ENCODE data around the gene GFER.

Gene GFER

DNA sequence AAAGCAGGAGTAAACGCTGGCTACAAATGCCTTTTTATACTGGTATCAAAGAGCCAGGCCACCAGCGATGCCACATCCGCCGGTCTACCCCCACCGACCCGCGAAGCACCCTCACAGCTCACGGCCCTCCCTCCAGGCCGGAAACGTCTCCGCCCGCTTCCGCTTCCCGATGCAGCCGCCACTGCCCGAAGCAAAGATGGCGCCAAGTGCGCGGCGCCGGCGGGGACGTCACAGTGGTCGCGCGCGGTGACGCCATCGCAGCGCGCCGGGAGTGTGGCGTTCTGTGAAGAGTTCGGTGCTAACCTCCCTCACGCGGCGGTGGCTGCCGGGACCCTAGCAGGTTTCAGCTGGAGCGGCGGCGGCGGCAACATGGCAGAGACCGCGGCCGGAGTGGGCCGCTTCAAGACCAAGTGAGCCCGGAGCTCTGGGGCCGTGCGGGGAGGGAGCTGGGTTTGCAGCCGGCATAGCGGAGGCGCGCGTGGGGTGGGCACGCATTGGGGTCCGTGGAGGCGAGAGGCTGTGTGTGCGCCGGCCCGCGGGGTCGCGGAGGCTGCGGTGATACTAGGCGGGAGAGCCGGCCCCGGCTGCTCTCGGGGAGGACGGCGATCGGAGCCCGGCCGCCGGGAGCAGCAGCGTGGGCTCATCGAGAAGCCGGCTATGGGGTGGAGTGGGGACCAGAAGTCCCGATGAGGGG lies 12.1 kb upstream of the GFER start, which contains the start of gene TBL3:
Gene TBL3 (plus strand): TSS at position 258 of the 694 bp plus-strand sequence. CDS start 112 bp downstream, at position 370.
- no peaks in the 10 kb centered on the region for H3K9me3 ChIP-seq (ENCODE audit: control insufficient read depth, insufficient read depth, low read length)
- no peaks in the 10 kb centered on the region for H3K27me3 ChIP-seq (ENCODE audit: control insufficient read depth, insufficient read depth, low read length)
- peaks cover 30% of the 10 kb centered on the region for H3K36me3 ChIP-seq (ENCODE audit: control insufficient read depth, insufficient read depth, low read length)
- no peaks in the 10 kb centered on the region for H3K4me1 ChIP-seq (ENCODE audit: control insufficient read depth, insufficient read depth, low read length)
- peak within 1 kb of the TSS; percentile 89 for H3K9ac ChIP-seq (ENCODE audit: low read depth, low read length)
- peak within 1 kb of the TSS; percentile 97 for H3K4me3 ChIP-seq (ENCODE audit: low read depth, low read length)

DNA sequence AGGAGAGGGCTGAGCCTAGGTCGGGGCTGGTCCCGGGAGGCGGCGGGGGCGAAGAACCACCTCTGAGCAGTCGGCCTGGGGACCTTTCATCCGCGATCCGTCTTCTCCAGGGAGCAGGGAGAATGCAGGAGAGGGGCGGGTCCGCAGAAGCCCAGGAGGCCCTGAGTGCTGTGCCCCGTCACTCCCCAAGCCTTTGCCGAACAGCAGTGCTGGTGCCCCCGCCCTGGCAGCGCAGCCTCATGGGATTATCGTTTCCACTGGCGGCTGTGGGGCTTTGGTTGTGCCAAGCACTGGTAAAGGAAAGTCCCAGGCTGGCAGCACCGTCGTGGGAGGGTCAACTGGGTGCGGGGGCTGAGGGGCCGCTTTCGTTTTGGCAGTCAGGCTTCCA lies 11.5 kb upstream of the GFER start:
- Histone ChIP-seq H3K9me3 (ENCODE audit: control insufficient read depth, insufficient read depth, low read length) (no peaks in the 10 kb centered on the region), H3K9ac (ENCODE audit: low read depth, low read length) (peak overlapping the region; percentile 70), H3K4me3 (ENCODE audit: low read depth, low read length) (peak overlapping the region; percentile 97), H3K36me3 (ENCODE audit: control insufficient read depth, insufficient read depth, low read length) (peaks cover 33% of the 10 kb centered on the region), H3K27me3 (ENCODE audit: control insufficient read depth, insufficient read depth, low read length) (no peaks in the 10 kb centered on the region), H3K4me1 (ENCODE audit: control insufficient read depth, insufficient read depth, low read length) (no peaks in the 10 kb centered on the region)

DNA sequence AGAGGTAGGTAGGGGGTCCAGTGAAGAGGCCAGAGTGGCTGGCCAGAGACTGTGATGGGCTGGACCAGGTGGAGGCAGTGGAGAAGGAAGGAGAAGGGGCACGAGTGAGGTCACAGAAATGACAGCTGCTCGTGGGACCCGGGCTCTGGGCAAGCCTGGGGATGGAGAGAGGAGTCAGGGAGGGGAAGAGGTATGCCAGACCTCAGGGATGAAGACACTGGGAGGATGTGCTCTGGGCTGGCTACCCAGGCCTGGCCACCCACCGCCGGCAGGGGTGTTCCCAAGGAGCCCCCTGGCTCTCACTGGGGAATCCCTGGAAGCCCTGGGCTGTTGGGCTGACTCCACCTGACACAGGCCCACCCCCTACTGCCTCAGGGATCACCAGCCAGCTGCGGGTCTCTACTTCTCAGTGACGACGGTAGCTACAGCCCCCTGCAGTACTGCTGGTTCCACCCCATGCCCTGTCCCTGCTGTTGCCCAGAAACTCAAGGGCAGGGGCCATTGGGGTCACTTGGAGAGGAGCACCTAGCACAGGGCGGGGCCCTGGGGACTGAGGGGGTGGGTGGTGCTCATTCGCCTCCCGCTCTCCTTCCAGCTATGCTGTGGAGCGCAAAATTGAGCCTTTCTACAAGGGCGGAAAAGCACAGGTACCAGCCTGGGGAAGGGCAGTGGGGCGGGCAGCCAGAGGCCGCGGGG lies 10.4 kb upstream of the GFER start:
- H3K27me3 ChIP-seq (ENCODE audit: control insufficient read depth, insufficient read depth, low read length), result no peaks in the 10 kb centered on the region
- H3K36me3 ChIP-seq (ENCODE audit: control insufficient read depth, insufficient read depth, low read length), result peaks cover 43% of the 10 kb centered on the region
- H3K4me3 ChIP-seq (ENCODE audit: low read depth, low read length), result no peak overlapping the region
- no peaks in the 10 kb centered on the region for H3K9me3 ChIP-seq (ENCODE audit: control insufficient read depth, insufficient read depth, low read length)
- H3K4me1 ChIP-seq (ENCODE audit: control insufficient read depth, insufficient read depth, low read length), result no peaks in the 10 kb centered on the region
- H3K9ac ChIP-seq (ENCODE audit: low read depth, low read length), result no peak overlapping the region

DNA sequence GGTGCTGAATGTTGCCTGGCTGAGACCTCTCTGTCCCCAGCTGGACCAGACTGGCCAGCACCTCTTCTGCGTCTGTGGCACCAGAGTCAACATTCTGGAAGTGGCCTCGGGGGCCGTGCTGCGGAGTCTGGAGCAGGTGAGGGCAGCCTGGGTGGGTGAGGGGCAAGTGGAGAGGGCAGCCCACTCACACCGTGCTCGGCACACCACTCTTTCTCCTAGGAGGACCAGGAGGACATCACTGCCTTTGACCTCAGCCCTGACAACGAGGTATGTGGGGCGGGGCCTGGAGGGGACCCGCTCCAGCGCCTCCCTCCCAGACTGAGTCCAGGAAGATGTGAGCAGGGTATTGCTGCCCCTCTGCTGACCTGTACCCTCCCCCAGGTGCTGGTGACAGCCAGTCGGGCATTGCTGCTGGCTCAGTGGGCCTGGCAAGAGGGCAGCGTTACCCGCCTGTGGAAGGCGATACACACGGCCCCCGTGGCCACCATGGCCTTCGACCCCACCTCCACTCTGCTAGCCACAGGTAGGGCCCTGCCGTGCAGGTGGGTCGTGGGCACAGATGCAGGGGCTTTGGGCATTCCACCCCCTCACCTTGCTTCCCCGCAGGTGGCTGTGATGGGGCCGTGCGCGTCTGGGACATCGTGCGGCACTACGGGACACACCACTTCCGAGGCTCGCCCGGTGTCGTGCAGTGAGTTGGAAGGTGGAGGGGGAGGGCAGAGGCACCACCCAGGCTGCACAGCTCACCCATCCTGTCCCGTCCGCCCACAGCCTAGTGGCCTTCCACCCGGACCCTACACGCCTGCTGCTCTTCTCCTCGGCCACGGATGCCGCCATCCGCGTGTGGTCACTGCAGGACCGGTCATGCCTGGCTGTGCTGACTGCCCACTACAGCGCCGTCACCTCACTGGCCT lies 9.6 kb upstream of the GFER start:
- H3K9ac ChIP-seq (ENCODE audit: low read depth, low read length), result no peak overlapping the region
- H3K4me3 ChIP-seq (ENCODE audit: low read depth, low read length), result no peak overlapping the region
- no peaks in the 10 kb centered on the region for H3K27me3 ChIP-seq (ENCODE audit: control insufficient read depth, insufficient read depth, low read length)
- H3K4me1 ChIP-seq (ENCODE audit: control insufficient read depth, insufficient read depth, low read length), result no peaks in the 10 kb centered on the region
- no peaks in the 10 kb centered on the region for H3K9me3 ChIP-seq (ENCODE audit: control insufficient read depth, insufficient read depth, low read length)
- peaks cover 43% of the 10 kb centered on the region for H3K36me3 ChIP-seq (ENCODE audit: control insufficient read depth, insufficient read depth, low read length)

DNA sequence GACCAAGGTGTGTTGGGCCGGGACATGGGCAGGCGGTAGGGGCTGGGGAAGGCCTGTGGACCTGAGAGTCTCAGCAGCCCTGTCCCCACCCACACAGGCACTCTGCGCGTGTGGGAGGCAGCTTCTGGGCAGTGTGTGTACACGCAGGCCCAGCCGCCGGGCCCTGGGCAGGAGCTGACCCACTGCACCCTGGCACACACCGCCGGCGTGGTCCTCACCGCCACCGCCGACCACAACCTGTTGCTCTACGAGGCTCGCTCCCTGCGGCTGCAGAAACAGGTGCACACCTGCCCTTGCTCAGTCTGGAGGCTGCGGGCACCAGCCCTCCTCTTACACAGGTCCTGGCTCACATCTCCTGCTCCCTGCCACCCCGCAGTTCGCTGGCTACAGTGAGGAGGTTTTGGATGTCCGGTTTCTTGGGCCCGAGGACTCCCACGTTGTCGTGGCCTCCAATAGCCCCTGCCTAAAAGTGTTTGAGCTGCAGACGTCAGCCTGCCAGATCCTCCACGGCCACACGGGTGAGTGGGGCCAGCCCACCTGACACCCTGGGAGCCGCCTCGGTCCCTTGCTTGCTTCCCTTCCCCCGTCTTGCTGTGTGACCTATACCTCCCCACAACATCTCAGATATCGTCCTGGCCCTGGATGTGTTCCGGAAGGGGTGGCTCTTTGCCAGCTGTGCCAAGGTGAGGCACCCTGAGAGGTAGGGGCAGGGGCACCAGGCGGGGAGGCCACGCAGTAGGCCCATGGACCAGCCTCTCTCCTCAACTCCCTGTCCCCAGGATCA lies 8.4 kb upstream of the GFER start:
- Histone ChIP-seq H3K9ac (ENCODE audit: low read depth, low read length) (no peak overlapping the region), H3K4me3 (ENCODE audit: low read depth, low read length) (no peak overlapping the region), H3K4me1 (ENCODE audit: control insufficient read depth, insufficient read depth, low read length) (no peaks in the 10 kb centered on the region), H3K9me3 (ENCODE audit: control insufficient read depth, insufficient read depth, low read length) (no peaks in the 10 kb centered on the region), H3K27me3 (ENCODE audit: control insufficient read depth, insufficient read depth, low read length) (peaks cover 11% of the 10 kb centered on the region), H3K36me3 (ENCODE audit: control insufficient read depth, insufficient read depth, low read length) (peaks cover 43% of the 10 kb centered on the region)

DNA sequence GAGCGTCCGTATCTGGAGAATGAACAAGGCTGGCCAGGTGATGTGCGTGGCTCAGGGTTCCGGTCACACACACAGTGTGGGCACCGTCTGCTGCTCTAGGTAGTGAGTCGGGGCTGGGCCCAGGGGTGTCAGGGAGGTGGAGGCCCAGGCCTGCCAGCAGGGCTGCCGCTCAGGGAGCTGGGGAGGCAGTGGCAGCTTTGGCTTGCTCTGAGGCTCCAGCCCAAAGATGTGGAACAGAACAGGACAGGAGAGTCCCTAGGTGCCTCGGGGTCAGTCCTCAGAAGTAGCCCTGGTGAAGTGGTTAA lies 7.8 kb upstream of the GFER start:
- H3K9ac ChIP-seq (ENCODE audit: low read depth, low read length), result no peak overlapping the region
- H3K4me3 ChIP-seq (ENCODE audit: low read depth, low read length), result no peak overlapping the region
- H3K27me3 ChIP-seq (ENCODE audit: control insufficient read depth, insufficient read depth, low read length), result peaks cover 17% of the 10 kb centered on the region
- H3K36me3 ChIP-seq (ENCODE audit: control insufficient read depth, insufficient read depth, low read length), result peaks cover 43% of the 10 kb centered on the region
- H3K4me1 ChIP-seq (ENCODE audit: control insufficient read depth, insufficient read depth, low read length), result no peaks in the 10 kb centered on the region
- H3K9me3 ChIP-seq (ENCODE audit: control insufficient read depth, insufficient read depth, low read length), result no peaks in the 10 kb centered on the region

DNA sequence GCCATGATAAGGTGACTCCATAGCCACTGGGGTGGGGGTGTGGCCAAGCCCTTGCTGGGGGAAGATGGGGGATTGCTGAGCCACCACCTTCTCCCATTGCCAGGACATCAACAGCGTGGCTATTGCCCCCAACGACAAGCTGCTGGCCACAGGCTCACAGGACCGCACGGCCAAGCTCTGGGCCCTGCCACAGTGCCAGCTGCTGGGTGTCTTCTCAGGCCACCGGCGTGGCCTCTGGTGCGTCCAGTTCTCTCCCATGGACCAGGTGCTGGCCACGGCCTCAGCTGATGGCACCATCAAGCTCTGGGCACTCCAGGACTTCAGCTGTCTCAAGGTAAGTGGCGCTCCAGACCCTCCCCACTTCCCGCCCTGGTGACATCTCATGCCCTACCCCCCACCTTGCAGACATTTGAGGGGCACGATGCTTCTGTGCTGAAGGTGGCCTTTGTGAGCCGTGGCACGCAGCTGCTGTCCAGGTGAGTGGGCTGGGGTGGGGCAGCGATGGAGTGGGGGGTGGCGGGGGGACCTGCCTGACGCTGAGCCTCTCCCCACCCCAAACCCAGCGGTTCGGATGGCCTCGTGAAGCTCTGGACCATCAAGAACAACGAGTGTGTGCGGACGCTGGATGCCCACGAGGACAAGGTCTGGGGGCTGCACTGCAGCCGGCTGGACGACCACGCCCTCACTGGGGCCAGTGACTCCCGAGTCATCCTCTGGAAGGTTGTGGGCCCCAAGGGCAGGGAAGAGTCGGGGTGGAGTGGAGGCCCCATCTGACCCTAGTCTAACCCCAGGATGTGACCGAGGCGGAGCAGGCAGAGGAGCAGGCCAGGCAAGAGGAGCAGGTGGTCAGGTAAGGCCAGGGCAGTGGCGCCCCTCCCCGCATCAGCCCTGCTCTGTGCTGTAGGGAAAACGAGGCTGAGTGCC lies 6.8 kb upstream of the GFER start:
- Histone ChIP-seq H3K9me3 (ENCODE audit: control insufficient read depth, insufficient read depth, low read length) (no peaks in the 10 kb centered on the region), H3K9ac (ENCODE audit: low read depth, low read length) (no peak overlapping the region), H3K4me1 (ENCODE audit: control insufficient read depth, insufficient read depth, low read length) (no peaks in the 10 kb centered on the region), H3K4me3 (ENCODE audit: low read depth, low read length) (no peak overlapping the region), H3K27me3 (ENCODE audit: control insufficient read depth, insufficient read depth, low read length) (peaks cover 27% of the 10 kb centered on the region), H3K36me3 (ENCODE audit: control insufficient read depth, insufficient read depth, low read length) (peaks cover 43% of the 10 kb centered on the region)

DNA sequence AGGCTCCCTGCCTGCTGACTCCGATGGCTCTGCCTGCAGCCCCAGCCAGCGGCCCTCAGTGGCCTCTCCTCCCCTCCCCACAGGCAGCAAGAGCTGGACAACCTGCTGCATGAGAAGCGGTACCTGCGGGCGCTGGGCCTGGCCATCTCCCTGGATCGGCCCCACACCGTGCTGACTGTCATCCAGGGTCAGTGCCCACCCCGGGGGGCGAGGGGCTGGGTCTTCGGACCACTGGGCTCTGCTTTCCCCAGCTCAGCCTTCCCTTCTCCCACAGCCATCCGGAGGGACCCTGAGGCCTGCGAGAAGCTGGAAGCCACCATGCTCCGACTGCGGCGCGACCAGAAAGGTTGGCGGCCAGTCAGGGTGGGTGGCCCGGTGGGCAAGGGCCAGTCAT lies 6.1 kb upstream of the GFER start:
- no peaks in the 10 kb centered on the region for H3K9me3 ChIP-seq (ENCODE audit: control insufficient read depth, insufficient read depth, low read length)
- no peaks in the 10 kb centered on the region for H3K4me1 ChIP-seq (ENCODE audit: control insufficient read depth, insufficient read depth, low read length)
- H3K27me3 ChIP-seq (ENCODE audit: control insufficient read depth, insufficient read depth, low read length), result peaks cover 34% of the 10 kb centered on the region
- H3K9ac ChIP-seq (ENCODE audit: low read depth, low read length), result no peak overlapping the region
- H3K36me3 ChIP-seq (ENCODE audit: control insufficient read depth, insufficient read depth, low read length), result peaks cover 43% of the 10 kb centered on the region
- no peak overlapping the region for H3K4me3 ChIP-seq (ENCODE audit: low read depth, low read length)

DNA sequence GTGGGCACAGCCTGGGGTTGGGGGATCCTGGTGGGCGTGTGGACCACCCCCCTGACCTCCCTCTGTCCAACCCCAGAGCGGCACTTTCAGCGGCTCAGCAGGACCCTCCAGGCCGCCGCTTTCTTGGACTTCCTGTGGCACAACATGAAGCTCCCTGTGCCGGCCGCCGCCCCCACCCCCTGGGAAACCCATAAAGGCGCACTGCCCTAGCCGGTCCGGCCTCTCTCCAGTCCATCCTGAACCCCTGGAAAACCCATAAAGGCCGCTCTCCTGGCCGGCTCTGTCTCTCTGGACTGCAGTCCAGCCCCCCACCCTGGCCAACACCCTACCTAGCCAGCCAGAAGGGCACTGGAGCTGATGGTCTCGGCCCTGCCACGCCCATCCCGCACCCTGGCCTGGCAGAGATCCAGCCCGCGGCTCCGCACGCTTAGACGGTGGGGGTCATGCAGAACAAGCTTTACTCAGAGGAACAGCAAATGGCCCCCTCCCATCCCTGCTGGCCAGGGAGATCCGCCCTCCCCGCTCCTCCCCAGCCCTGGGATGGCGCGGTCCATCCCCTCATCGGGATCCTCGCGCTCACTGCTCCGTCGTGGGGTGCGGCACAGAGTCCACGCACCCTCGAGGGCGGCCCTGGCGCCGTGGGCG lies 5.4 kb upstream of the GFER start:
- H3K4me3 ChIP-seq (ENCODE audit: low read depth, low read length), result peak overlapping the region; percentile 54
- peaks cover 4% of the 10 kb centered on the region for H3K4me1 ChIP-seq (ENCODE audit: control insufficient read depth, insufficient read depth, low read length)
- no peak overlapping the region for H3K9ac ChIP-seq (ENCODE audit: low read depth, low read length)
- H3K36me3 ChIP-seq (ENCODE audit: control insufficient read depth, insufficient read depth, low read length), result peaks cover 43% of the 10 kb centered on the region
- no peaks in the 10 kb centered on the region for H3K9me3 ChIP-seq (ENCODE audit: control insufficient read depth, insufficient read depth, low read length)
- peaks cover 38% of the 10 kb centered on the region for H3K27me3 ChIP-seq (ENCODE audit: control insufficient read depth, insufficient read depth, low read length)

DNA sequence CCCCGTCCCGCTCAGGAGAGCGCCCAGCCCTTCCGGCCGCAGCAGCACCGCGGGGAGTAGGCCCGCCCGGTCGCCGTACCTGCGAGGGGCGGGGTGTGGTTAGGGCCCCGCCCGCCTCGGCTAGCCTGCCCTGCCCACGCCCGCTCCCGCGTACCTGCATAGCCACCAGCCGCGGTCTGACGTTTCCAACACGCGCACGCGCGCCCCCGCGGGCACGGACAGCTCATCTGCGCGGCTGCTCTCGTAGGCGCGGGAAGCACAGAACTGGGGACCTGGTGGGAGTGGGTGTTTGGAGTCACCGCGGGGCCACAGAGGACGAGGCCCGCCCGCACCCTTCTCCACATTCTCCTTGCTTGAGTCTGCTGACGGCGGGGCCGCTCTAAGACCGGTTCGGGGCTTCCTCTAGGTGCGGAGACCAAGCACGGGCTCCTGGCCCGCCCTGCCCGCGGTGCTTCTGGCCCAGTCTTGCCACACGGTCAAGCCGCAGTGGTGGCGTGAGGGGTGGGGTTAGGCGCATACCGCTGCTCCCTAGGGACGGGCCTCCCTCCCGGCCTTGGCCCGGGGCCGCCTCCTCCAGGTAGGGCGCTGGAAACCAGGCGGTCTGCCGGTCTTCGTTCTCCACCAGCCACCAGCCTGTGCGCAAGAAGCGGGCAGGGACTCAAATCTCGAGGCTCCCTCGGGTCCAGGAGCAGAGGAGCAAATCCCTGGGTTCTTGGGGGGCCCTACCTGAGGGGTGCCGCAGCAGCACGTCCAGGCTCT lies 4.5 kb upstream of the GFER start:
- peaks cover 4% of the 10 kb centered on the region for H3K4me1 ChIP-seq (ENCODE audit: control insufficient read depth, insufficient read depth, low read length)
- peaks cover 37% of the 10 kb centered on the region for H3K36me3 ChIP-seq (ENCODE audit: control insufficient read depth, insufficient read depth, low read length)
- peak overlapping the region; percentile 54 for H3K9ac ChIP-seq (ENCODE audit: low read depth, low read length)
- no peaks in the 10 kb centered on the region for H3K9me3 ChIP-seq (ENCODE audit: control insufficient read depth, insufficient read depth, low read length)
- H3K27me3 ChIP-seq (ENCODE audit: control insufficient read depth, insufficient read depth, low read length), result peaks cover 38% of the 10 kb centered on the region
- H3K4me3 ChIP-seq (ENCODE audit: low read depth, low read length), result peak overlapping the region; percentile 54
